Activated naive CD4-positive, alpha-beta T cell treated with anti-CD3 and anti-CD28 coated beads for 36 hours (primary cell): ENCODE data around the gene PEPD. TPM values are rescaled to one million over a fixed set of nuclear protein-coding genes. Genes with fewer than 3 reads are reported as not detected.
"Not testable (repeated sequence)": the region's sequence is repeated elsewhere in the genome, so short reads cannot be mapped to it uniquely, and the experiment has no call there.

Source experiments
- CTCF ChIA-PET: fragments of 350-600 bp; sonication (Branson Sonifier 250); formaldehyde crosslinking; loops from one replicate; lab custom pipeline; 2021; ENCODE audit warnings: antibody characterized with exemption; lab: Charles Lee
- DNase-seq: peaks from one replicate; pipeline ENCODE4 v3.0.0-alpha.2; 2020
- H3K27ac Mint-ChIP-seq: one replicate; pipeline ENCODE4 v1.8.0; 2021; ENCODE audit warnings: mild to moderate bottlenecking, mixed read lengths
- H3K27me3 Mint-ChIP-seq: one replicate; pipeline ENCODE4 v1.8.0; 2021; ENCODE audit warnings: low read depth, mixed read lengths
- H3K36me3 Mint-ChIP-seq: one replicate; pipeline ENCODE4 v1.8.0; 2021; ENCODE audit warnings: low read depth, mixed read lengths
- H3K4me1 Mint-ChIP-seq: one replicate; pipeline ENCODE4 v1.8.0; 2021; ENCODE audit warnings: low read depth, mixed read lengths
- H3K4me3 Mint-ChIP-seq: one replicate; pipeline ENCODE4 v1.8.0; 2021; ENCODE audit warnings: mild to moderate bottlenecking, moderate library complexity, mixed read lengths
- H3K9me3 Mint-ChIP-seq: one replicate; pipeline ENCODE4 v1.8.0; 2021; ENCODE audit warnings: mixed read lengths
- intact Hi-C: fragments of 100-400 bp; cut with micrococcal nuclease; formaldehyde crosslinking; loops from one replicate; pipeline ENCODE4 v1.15.1; 2023
- total RNA-seq, 2 experiments: library from RNA; stranded (reverse); gene quantifications; one replicate each; pipeline ENCODE4 v1.2.3, GENCODE V29; 2021

Gene PEPD
- total RNA-seq, 2 experiments from 2014 or later = 31.9 to 35.8 TPM

- Mint-ChIP-seq H3K36me3 (peaks cover 19% of the 10 kb centered on the region), H3K27me3 (no peaks in the 10 kb centered on the region), H3K9me3 (peaks cover 6% of the 10 kb centered on the region), H3K4me1 (no peaks in the 10 kb centered on the region), H3K4me3 (no peak overlapping the region), H3K27ac (no peak overlapping the region)
- intact Hi-C loops = no loop called here
- no peak for DNase-seq
- CTCF ChIA-PET = no interaction called here
Measured at GRCh38 chr19:33488826-33489225, 32.8 kb downstream of the PEPD start.

GRCh38 chr19:33487901-33488800 is 33.4 kb downstream of the PEPD start:
- intact Hi-C loops = no loop called here
- Mint-ChIP-seq H3K36me3 (peaks cover 24% of the 10 kb centered on the region), H3K4me3 (no peak overlapping the region), H3K27me3 (no peaks in the 10 kb centered on the region), H3K27ac (no peak overlapping the region), H3K9me3 (peaks cover 10% of the 10 kb centered on the region), H3K4me1 (no peaks in the 10 kb centered on the region)
- CTCF ChIA-PET = no interaction called here
- no peak for DNase-seq

GRCh38 chr19:33486936-33487811 is 34.4 kb downstream of the PEPD start:
- H3K9me3 Mint-ChIP-seq = peaks cover 15% of the 10 kb centered on the region
- no peaks in the 10 kb centered on the region for H3K4me1 Mint-ChIP-seq
- intact Hi-C loops = no loop called here
- CTCF ChIA-PET = interaction anchor here (0.6 kb wide), 1 partner anchor 383 kb away, joined by 4 read pairs; no protein-coding TSS in a partner anchor
- H3K27me3 Mint-ChIP-seq = no peaks in the 10 kb centered on the region
- H3K36me3 Mint-ChIP-seq = peaks cover 29% of the 10 kb centered on the region
- no peak overlapping the region for H3K4me3 Mint-ChIP-seq
- no peak for DNase-seq
- H3K27ac Mint-ChIP-seq = no peak overlapping the region

- Mint-ChIP-seq H3K27ac (no peak overlapping the region), H3K9me3 (peaks cover 15% of the 10 kb centered on the region), H3K4me3 (no peak overlapping the region), H3K27me3 (no peaks in the 10 kb centered on the region), H3K4me1 (no peaks in the 10 kb centered on the region), H3K36me3 (peaks cover 29% of the 10 kb centered on the region)
- CTCF ChIA-PET = interaction anchor here (0.6 kb wide), 1 partner anchor 382 kb away, joined by 4 read pairs; no protein-coding TSS in a partner anchor
- no peak for DNase-seq
- intact Hi-C loops = no loop called here
Measured at GRCh38 chr19:33486407-33486806, 35.2 kb downstream of the PEPD start.

GRCh38 chr19:33484226-33484774 is 37.3 kb downstream of the PEPD start:
- H3K27me3 Mint-ChIP-seq = no peaks in the 10 kb centered on the region
- intact Hi-C loops = no loop called here
- H3K36me3 Mint-ChIP-seq = peaks cover 45% of the 10 kb centered on the region
- CTCF ChIA-PET = no interaction called here
- H3K27ac Mint-ChIP-seq = no peak overlapping the region
- H3K9me3 Mint-ChIP-seq = peaks cover 19% of the 10 kb centered on the region
- no peaks in the 10 kb centered on the region for H3K4me1 Mint-ChIP-seq
- no peak for DNase-seq
- no peak overlapping the region for H3K4me3 Mint-ChIP-seq

- peaks cover 56% of the 10 kb centered on the region for H3K36me3 Mint-ChIP-seq
- no peaks in the 10 kb centered on the region for H3K4me1 Mint-ChIP-seq
- no peak for DNase-seq
- no peak overlapping the region for H3K27ac Mint-ChIP-seq
- no peaks in the 10 kb centered on the region for H3K27me3 Mint-ChIP-seq
- intact Hi-C loops = no loop called here
- H3K4me3 Mint-ChIP-seq = no peak overlapping the region
- CTCF ChIA-PET = no interaction called here
- H3K9me3 Mint-ChIP-seq = peaks cover 22% of the 10 kb centered on the region
Measured at GRCh38 chr19:33482476-33482875, 39.1 kb downstream of the PEPD start.

- DNase-seq = no peak
- H3K36me3 Mint-ChIP-seq = peaks cover 62% of the 10 kb centered on the region
- H3K27me3 Mint-ChIP-seq = no peaks in the 10 kb centered on the region
- intact Hi-C loops = no loop called here
- no peaks in the 10 kb centered on the region for H3K4me1 Mint-ChIP-seq
- H3K4me3 Mint-ChIP-seq = no peak overlapping the region
- CTCF ChIA-PET = no interaction called here
- H3K9me3 Mint-ChIP-seq = peaks cover 22% of the 10 kb centered on the region
- H3K27ac Mint-ChIP-seq = no peak overlapping the region
Measured at GRCh38 chr19:33481863-33482262, 39.7 kb downstream of the PEPD start.

- H3K27me3 Mint-ChIP-seq, intact Hi-C loops, CTCF ChIA-PET, H3K4me3 Mint-ChIP-seq, DNase-seq, H3K27ac Mint-ChIP-seq, H3K4me1 Mint-ChIP-seq: not testable (repeated sequence)
- H3K36me3 Mint-ChIP-seq = peaks cover 52% of the 10 kb centered on the region
- peaks cover 21% of the 10 kb centered on the region for H3K9me3 Mint-ChIP-seq
Measured at GRCh38 chr19:33479570-33479969, 42.0 kb downstream of the PEPD start.

GRCh38 chr19:33477781-33478180 is 43.8 kb downstream of the PEPD start:
- CTCF ChIA-PET = no interaction called here
- peaks cover 10% of the 10 kb centered on the region for H3K9me3 Mint-ChIP-seq
- peaks cover 40% of the 10 kb centered on the region for H3K36me3 Mint-ChIP-seq
- no peaks in the 10 kb centered on the region for H3K4me1 Mint-ChIP-seq
- H3K27me3 Mint-ChIP-seq = no peaks in the 10 kb centered on the region
- DNase-seq = no peak
- H3K27ac Mint-ChIP-seq = no peak overlapping the region
- intact Hi-C loops = no loop called here
- no peak overlapping the region for H3K4me3 Mint-ChIP-seq

GRCh38 chr19:33476151-33476707 is 45.4 kb downstream of the PEPD start:
- Mint-ChIP-seq H3K4me3 (no peak overlapping the region), H3K9me3 (peaks cover 7% of the 10 kb centered on the region), H3K27me3 (no peaks in the 10 kb centered on the region), H3K36me3 (peaks cover 37% of the 10 kb centered on the region), H3K27ac (no peak overlapping the region), H3K4me1 (no peaks in the 10 kb centered on the region)
- DNase-seq = no peak
- intact Hi-C loops = no loop called here
- CTCF ChIA-PET = no interaction called here

- Mint-ChIP-seq H3K27ac (no peak overlapping the region), H3K4me1 (no peaks in the 10 kb centered on the region), H3K4me3 (no peak overlapping the region), H3K27me3 (no peaks in the 10 kb centered on the region), H3K36me3 (peaks cover 19% of the 10 kb centered on the region), H3K9me3 (peaks cover under 1% of the 10 kb centered on the region)
- intact Hi-C loops = no loop called here
- DNase-seq = no peak
- CTCF ChIA-PET = interaction anchor here (0.5 to 0.9 kb wide), 3 partner anchors 40 to 363 kb away, joined by 3 read pairs; no protein-coding TSS in a partner anchor
Measured at GRCh38 chr19:33473653-33474305, 47.8 kb downstream of the PEPD start.
